ENCODE results near the gene ARPC1A.
"Not testable (repeated sequence)": the region's sequence is repeated elsewhere in the genome, so short reads cannot be mapped to it uniquely, and the experiment has no call there.

The ARPC1A gene

GRCh38 chr7:99324559-99324958 lies 1.1 kb upstream of the ARPC1A start:
- DNase-seq, result no peak

DNA sequence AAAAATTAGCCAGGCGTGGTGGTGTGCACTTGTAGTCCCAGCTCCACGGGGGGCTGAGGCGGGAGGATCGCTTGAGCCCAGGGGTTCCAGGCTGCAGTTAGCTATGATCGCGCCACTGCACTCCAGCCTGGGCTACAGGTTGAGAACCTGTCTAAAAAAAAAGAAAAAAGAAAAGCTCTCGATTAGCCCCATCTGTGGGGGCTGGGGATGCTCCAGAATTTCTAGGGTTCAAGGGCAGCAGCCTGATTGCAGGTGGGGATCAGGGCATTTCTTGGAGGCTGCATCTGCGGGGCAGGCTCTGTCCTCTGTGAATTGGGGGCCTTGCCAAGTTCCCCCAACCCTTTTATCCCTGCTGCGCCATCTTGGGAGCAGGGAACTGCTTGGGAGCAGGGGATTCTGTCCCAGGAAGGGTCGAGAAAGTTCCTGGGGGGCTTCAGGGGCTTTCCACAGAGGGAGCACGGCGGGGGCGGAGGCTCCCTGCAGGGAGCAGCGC lies 651 bp upstream of the ARPC1A start:
- no peak for DNase-seq

GRCh38 chr7:99326408-99326782 lies 697 bp downstream of the ARPC1A start:
- DNase-seq, result no peak

GRCh38 chr7:99330314-99330961 lies 4.7 kb downstream of the ARPC1A start:
- peak; percentile 45 to 53 for DNase-seq

DNA sequence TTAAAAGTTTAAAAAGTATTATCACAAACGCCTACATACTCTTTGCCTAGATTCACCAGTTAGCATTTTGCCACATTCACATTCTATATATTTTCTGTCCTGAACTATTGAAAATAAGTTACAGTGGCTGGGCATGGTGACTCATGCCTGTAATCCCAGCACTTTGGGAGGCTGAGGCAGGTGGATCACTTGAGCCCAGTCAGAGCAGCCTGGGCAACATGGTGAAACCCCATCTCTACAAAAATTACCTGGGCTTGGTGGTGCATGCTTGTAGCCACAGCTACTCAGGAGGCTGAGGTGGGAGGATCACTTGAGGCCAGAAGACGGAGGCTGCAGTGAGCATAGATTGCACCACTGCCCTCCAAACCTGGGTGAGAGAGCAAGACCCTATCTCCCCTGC lies 5.3 kb downstream of the ARPC1A start:
- DNase-seq, result peak in 1 of 2 experiments; percentile 41

DNA sequence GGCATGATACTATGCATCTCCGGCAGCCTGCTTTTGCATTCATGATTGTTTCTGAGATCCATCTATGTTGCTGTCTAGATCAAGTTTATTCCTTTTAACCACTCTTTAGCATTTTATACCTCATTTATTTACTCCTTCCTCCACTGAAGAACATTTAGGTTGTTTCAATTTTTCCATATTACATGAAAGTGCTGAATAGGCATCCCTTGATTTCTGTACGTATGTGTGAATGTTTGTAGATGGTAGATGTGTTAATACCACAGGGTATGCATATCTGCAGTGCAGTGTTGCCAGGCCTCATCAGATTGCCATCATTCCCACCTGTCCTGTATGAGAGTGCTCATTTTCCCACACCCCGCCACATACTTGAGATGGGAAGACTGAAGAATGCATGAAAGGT lies 13.9 kb downstream of the ARPC1A start:
- no peak for DNase-seq

- no peak for DNase-seq
These were observed 15.0 kb downstream of the ARPC1A start for GRCh38 chr7:99340659-99341058.

DNA sequence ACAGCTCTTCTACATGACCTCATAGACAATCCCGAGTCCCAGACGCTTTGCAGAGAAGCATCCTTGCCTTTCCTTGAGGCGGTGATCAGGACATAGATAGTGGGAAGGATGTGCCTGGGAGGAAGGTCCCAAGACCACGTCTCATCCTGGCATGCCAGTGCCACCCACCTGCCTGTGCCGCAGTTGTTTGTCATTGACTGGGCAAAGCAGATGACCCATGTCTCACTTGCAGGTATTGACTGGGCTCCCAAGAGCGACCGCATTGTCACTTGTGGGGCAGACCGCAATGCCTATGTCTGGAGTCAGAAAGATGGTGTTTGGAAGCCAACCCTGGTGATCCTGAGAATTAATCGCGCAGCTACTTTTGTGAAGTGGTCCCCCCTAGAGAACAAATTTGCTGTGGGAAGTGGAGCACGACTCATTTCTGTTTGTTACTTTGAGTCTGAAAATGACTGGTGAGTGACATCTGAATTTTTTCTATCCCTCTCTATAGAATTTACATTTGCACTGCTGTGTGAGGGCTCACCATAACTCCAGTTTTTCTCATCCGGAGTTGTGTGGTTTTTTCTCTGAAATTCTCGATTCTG lies 18.5 kb downstream of the ARPC1A start:
- no peak for DNase-seq

GRCh38 chr7:99350641-99351040 lies 24.9 kb downstream of the ARPC1A start:
- not testable (repeated sequence) for DNase-seq

GRCh38 chr7:99352247-99352646 lies 26.5 kb downstream of the ARPC1A start:
- no peak for DNase-seq

GRCh38 chr7:99355098-99355497 lies 29.4 kb downstream of the ARPC1A start:
- DNase-seq, result no peak

DNA sequence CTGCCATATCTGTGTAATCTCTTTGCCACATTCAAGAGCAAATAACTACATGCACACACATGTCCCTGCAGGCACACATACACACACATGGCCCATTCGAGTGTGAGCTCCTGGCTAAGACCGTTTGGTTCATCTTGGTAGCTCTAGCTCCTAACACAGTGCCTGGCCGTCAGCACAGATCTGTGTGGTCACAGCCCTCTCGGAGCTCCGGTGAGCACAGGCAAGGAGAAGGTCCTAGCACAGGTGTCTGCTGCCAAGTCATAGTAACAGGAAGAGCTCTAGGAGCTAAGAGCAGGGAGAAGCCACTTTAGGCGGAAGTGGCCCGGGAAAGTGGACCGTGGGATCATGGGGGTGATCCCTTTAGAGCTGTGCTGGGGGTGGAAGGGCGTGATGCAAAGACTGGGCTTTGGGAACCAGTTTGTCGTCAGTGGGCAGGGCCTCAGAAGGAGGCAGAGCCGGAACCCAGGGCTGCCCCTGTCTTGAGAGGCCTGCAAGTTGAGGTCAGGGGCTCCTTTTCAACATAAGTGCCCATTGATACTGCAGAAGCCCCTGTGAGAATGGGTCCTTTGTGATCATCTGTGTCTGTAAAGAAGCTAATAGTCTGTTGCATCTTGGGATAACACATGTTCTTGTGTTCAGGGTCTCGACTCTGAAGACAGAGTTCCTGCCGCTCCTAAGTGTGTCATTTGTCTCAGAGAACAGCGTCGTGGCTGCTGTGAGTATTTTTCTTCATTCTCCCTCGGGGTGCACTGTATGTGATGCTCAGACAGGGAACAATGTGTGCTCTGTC lies 32.2 kb downstream of the ARPC1A start:
- no peak for DNase-seq

GRCh38 chr7:99358521-99358920 lies 32.8 kb downstream of the ARPC1A start:
- not testable (repeated sequence) for DNase-seq

GRCh38 chr7:99359465-99360154 lies 33.9 kb downstream of the ARPC1A start:
- DNase-seq, result no peak

- DNase-seq, result no peak
These were observed 37.1 kb downstream of the ARPC1A start for GRCh38 chr7:99362801-99363200.

DNA sequence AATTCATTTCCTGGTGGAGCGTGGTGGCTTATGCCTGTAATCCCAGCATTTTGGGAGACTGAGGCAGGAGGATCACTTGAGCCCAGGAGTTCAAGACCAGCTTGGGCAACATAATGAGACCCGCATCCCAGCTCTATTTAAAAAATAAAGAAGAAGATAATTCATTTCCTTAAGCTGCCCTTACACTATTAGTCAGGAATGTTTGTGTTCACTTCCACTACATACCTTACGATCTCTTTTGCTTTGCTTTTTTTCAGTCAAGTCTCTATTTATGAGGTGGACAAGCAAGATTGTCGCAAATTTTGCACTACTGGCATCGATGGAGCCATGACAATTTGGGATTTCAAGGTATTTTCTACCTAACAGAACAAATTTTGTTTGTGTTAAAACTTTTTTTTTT lies 37.6 kb downstream of the ARPC1A start:
- no peak for DNase-seq

GRCh38 chr7:99365318-99366141 lies 39.8 kb downstream of the ARPC1A start:
- DNase-seq, result peak; percentile 62 to 67

GRCh38 chr7:99366646-99367045 lies 40.9 kb downstream of the ARPC1A start:
- no peak for DNase-seq

DNA sequence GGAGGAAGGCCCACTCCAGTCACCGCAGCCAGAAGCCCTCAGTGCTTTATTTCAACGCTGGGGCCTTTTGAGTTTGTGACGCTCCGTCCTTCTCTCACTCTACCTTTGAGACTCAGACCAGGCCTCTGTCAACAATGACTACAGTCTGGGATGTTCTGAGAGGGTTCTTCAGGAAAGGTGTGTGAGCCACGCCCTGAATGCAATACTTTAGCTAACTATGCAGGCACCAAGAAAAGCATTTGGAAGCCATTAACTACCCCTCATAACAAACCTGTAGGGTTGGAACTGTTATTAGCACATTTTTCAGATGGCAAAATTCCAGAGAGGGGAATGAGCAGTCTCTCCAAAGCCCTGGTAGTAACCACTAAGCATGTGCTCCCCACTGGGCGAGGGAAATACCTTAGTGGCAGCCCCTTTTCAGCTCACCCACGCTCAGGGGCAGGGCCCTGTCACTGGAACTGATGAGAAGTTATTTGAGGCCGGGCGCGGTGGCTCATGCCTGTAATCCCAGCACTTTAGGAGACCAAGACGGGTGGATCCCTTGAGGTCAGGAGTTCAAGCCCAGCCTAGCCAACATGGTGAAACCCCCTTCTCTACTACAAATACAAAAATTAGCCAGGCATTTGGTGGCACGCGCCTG lies 43.2 kb downstream of the ARPC1A start:
- no peak for DNase-seq

DNA sequence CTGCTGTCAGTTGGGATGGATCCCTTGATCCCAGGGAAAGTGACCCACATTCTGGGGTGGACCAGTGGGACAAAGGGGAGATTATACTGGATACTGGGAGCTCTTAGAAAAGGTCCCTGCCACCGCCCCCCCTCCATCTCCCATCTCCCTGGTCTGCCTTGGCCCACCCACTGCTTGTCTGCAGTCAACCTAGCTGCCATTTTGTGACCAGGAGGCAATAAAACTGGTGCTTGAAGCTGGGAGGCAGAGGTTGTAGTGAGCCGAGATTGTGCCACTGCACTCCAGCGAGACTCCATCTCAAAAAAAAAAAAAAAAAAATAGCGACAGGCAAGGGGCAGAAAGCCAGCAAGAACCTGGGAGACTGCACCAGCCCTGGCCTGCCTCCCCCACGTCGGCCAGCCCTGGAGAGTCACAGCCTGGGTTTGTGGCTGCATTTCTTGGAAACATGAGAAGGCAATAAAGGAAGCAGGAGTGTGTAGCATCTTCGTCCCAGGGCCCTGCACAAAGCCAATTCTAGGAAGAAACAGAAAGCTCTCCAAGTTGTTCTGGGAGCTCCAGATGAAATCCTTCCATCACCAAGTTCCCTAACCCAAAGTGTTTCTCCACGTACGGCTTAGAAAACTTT lies 44.2 kb downstream of the ARPC1A start:
- no peak for DNase-seq

GRCh38 chr7:99371376-99371920 lies 45.8 kb downstream of the ARPC1A start:
- DNase-seq, result no peak

All from activated T-cell treated with anti-CD3 and anti-CD28 coated beads, Interleukin-2, amount 50 U/mL, for 48 hours (primary cell).